IMR-90 (cell line): Measurements from ENCODE around the gene RET. TPM values are rescaled to one million over a fixed set of nuclear protein-coding genes. Genes with fewer than 3 reads are reported as not detected.

Source experiments
- ATAC-seq: fragments of 200-7000 bp; cut with Tn5 transposase; 2 replicates; pipeline ENCODE4 v1.9.1; 2020; ENCODE audit warnings: low read depth, mild to moderate bottlenecking, moderate library complexity
- BruUV-seq: library from RNA; stranded (reverse); fragments of 400-500 nt; replicated peaks from 2 replicates; lab custom pipeline; 2021; lab: Mats Ljungman, UMichigan
- CTCF ChIA-PET: fragments of 300-600 bp; formaldehyde crosslinking; extraction: SDS; loops from one replicate; lab custom pipeline; 2021; ENCODE audit warnings: antibody characterized with exemption; lab: Yijun Ruan, JAX
- POLR2A ChIA-PET: fragments of 300-600 bp; sonication (Branson Sonifier 250); formaldehyde crosslinking; loops from one replicate; lab custom pipeline; 2022; ENCODE audit warnings: antibody characterized with exemption; ENCODE audit not compliant: unreplicated experiment; lab: Charles Lee
- DNase-seq: peaks from one replicate; pipeline ENCODE4 v3.0.0; 2013
- H2AFZ ChIP-seq: replicated peaks from 2 replicates; pipeline ENCODE3; 2013; ENCODE audit warnings: low read length, mild to moderate bottlenecking; ENCODE audit not compliant: poor library complexity
- H2AK5ac ChIP-seq: 2 replicates; pipeline ENCODE4 v1.6.1; 2013; ENCODE audit warnings: low read depth, low read length, inconsistent platforms
- H2AK9ac ChIP-seq: replicated peaks from 2 replicates; pipeline ENCODE3; 2013; ENCODE audit warnings: mild to moderate bottlenecking, low read depth, low read length, moderate library complexity; ENCODE audit not compliant: poor library complexity
- H2BK120ac ChIP-seq: 2 replicates; pipeline ENCODE4 v1.6.1; 2013; ENCODE audit warnings: low read depth, low read length, inconsistent platforms
- H2BK15ac ChIP-seq: 3 replicates; pipeline ENCODE4 v1.6.1; 2013; ENCODE audit warnings: low read depth, low read length, inconsistent platforms
- H2BK20ac ChIP-seq: 2 replicates; pipeline ENCODE4 v1.6.1; 2013; ENCODE audit warnings: low read depth, mild to moderate bottlenecking, inconsistent platforms, low read length, moderate library complexity
- H2BK5ac ChIP-seq: 2 replicates; pipeline ENCODE4 v1.6.1; 2013; ENCODE audit warnings: mild to moderate bottlenecking, low read depth, low read length, inconsistent platforms; ENCODE audit not compliant: poor library complexity, severe bottlenecking
- H3K14ac ChIP-seq: replicated peaks from 2 replicates; pipeline ENCODE4 v1.6.1; 2013; ENCODE audit warnings: low read depth, low read length, inconsistent platforms
- H3K18ac ChIP-seq: 2 replicates; pipeline ENCODE4 v1.6.1; 2013; ENCODE audit warnings: low read depth, low read length, control low read depth
- H3K23ac ChIP-seq: 2 replicates; pipeline ENCODE4 v1.6.1; 2013; ENCODE audit warnings: low read depth, low read length, inconsistent platforms
- H3K27ac ChIP-seq: 2 replicates; pipeline ENCODE4 v1.5.1; 2013; ENCODE audit warnings: mild to moderate bottlenecking, control low read depth, low read length; ENCODE audit not compliant: insufficient read depth
- H3K27me3 ChIP-seq: 2 replicates; pipeline ENCODE4 v1.6.1; 2013; ENCODE audit warnings: low read length; ENCODE audit not compliant: control insufficient read depth, insufficient read depth
- H3K36me3 ChIP-seq: 2 replicates; pipeline ENCODE4 v1.6.1; 2013; ENCODE audit warnings: low read length, mixed read lengths; ENCODE audit not compliant: control insufficient read depth, insufficient read depth
- H3K4ac ChIP-seq: 2 replicates; pipeline ENCODE4 v1.6.1; 2013; ENCODE audit warnings: low read depth, low read length, inconsistent platforms
- H3K4me1 ChIP-seq: 2 replicates; pipeline ENCODE4 v1.6.1; 2013; ENCODE audit warnings: low read length, mixed read lengths; ENCODE audit not compliant: control insufficient read depth, insufficient read depth
- H3K4me2 ChIP-seq: 2 replicates; pipeline ENCODE4 v1.6.1; 2013; ENCODE audit warnings: low read depth, mild to moderate bottlenecking, control low read depth, low read length, moderate library complexity
- H3K4me3 ChIP-seq: 2 replicates; pipeline ENCODE4 v1.5.1; 2013; ENCODE audit warnings: low read depth, mild to moderate bottlenecking, control low read depth, low read length, moderate library complexity; ENCODE audit not compliant: insufficient read depth
- H3K56ac ChIP-seq: 2 replicates; pipeline ENCODE4 v1.6.1; 2013; ENCODE audit warnings: low read length, inconsistent platforms; ENCODE audit not compliant: insufficient read depth; ENCODE audit errors: extremely low read depth
- H3K79me1 ChIP-seq, 2 experiments: 2 replicates each; pipeline ENCODE4 v1.6.1; 2013; ENCODE audit warnings: low read length in 2 of 2, inconsistent platforms in 1 of 2, low read depth in 1 of 2
- H3K9ac ChIP-seq: 2 replicates; pipeline ENCODE4 v1.6.1; 2013; ENCODE audit warnings: low read depth, low read length, control low read depth
- H3K9me1 ChIP-seq: 2 replicates; pipeline ENCODE4 v1.6.1; 2013; ENCODE audit warnings: low read length, inconsistent platforms; ENCODE audit not compliant: insufficient read depth
- H3K9me3 ChIP-seq: 2 replicates; pipeline ENCODE4 v1.6.1; 2013; ENCODE audit warnings: low read length; ENCODE audit not compliant: control insufficient read depth, insufficient read depth
- H4K20me1 ChIP-seq: 2 replicates; pipeline ENCODE4 v1.6.1; 2013; ENCODE audit warnings: low read length, inconsistent platforms; ENCODE audit not compliant: insufficient read depth
- H4K5ac ChIP-seq: 2 replicates; pipeline ENCODE4 v1.6.1; 2013; ENCODE audit warnings: mild to moderate bottlenecking, low read depth, low read length, control low read depth
- H4K8ac ChIP-seq, 2 experiments: 2 replicates each; pipeline ENCODE4 v1.6.1; 2013; ENCODE audit warnings: low read depth in 2 of 2, low read length in 2 of 2, control low read depth in 1 of 2, inconsistent platforms in 1 of 2
- H4K91ac ChIP-seq: 2 replicates; pipeline ENCODE4 v1.6.1; 2013; ENCODE audit warnings: low read depth, low read length, inconsistent platforms; ENCODE audit not compliant: insufficient read depth
- CEBPB ChIP-seq: IDR thresholded peaks from 2 replicates; pipeline ENCODE4 v1.6.1; 2012; ENCODE audit warnings: low read depth, low read length, improper control_type of control experiment
- CHD1 ChIP-seq: IDR thresholded peaks from 2 replicates; pipeline ENCODE4 v1.6.1; 2012; ENCODE audit warnings: low read depth, low read length, improper control_type of control experiment
- MAZ ChIP-seq: IDR thresholded peaks from 2 replicates; pipeline ENCODE4 v1.6.1; 2012; ENCODE audit warnings: low read depth, mild to moderate bottlenecking, low read length, improper control_type of control experiment, moderate library complexity, borderline replicate concordance
- MXI1 ChIP-seq: IDR thresholded peaks from 2 replicates; pipeline ENCODE4 v1.6.1; 2012; ENCODE audit warnings: low read depth, mild to moderate bottlenecking, low read length, moderate library complexity, borderline replicate concordance
- NFE2L2 ChIP-seq: fragments of 150-350 bp; IDR thresholded peaks from 2 replicates; pipeline ENCODE4 v1.6.1; 2016; ENCODE audit warnings: low read depth, mild to moderate bottlenecking, low read length
- POLR2A ChIP-seq: IDR thresholded peaks from 2 replicates; pipeline ENCODE4 v1.6.1; 2012; ENCODE audit warnings: mild to moderate bottlenecking, low read depth, low read length
- RCOR1 ChIP-seq: IDR thresholded peaks from 2 replicates; pipeline ENCODE4 v1.6.1; 2012; ENCODE audit warnings: mild to moderate bottlenecking, low read length, improper control_type of control experiment; ENCODE audit not compliant: insufficient replicate concordance
- SMC3 ChIP-seq: fragments of 150-350 bp; IDR thresholded peaks from 2 replicates; pipeline ENCODE4 v1.6.1; 2016; ENCODE audit warnings: low read depth, mild to moderate bottlenecking, antibody characterized with exemption, low read length, moderate library complexity
- WGBS, 2 experiments: methylation state at CpG; one replicate each; pipeline versions ENCODE4 v1.1.5 to v1.1.7; 2013; ENCODE audit warnings: missing lambda C conversion rate in 2 of 2; ENCODE audit not compliant: insufficient read length in 1 of 2; ENCODE audit errors: extremely low coverage in 2 of 2; 5-methylcytosine and 5-hydroxymethylcytosine counted together
- dilution Hi-C: fragments of 300-500 bp; cut with HindIII; formaldehyde crosslinking; loops from one replicate; pipeline ENCODE4 v1.14.3; 2018; ENCODE audit warnings: low sequenced_read_pairs; ENCODE audit not compliant: unreplicated experiment
- in situ Hi-C: fragments of 300-500 bp; cut with MboI; formaldehyde crosslinking; loops from 3 replicates; pipeline ENCODE4 v1.14.3; 2019; ENCODE audit warnings: low sequenced_read_pairs, inconsistent platforms, mixed read lengths
- intact Hi-C: fragments of 100-400 bp; cut with micrococcal nuclease; formaldehyde crosslinking; loops from 2 replicates; pipeline ENCODE4 v1.10.0; 2022
- polyA plus RNA-seq, 3 experiments: library from polyadenylated mRNA; depleted of rRNA; stranded (reverse); fragments of >200 nt; gene quantifications; 2 replicates each; pipeline ENCODE4 v1.2.3, GENCODE V29; 2012; ENCODE audit warnings: low replicate concordance in 1 of 3
- total RNA-seq: library from RNA; depleted of rRNA; stranded (reverse); fragments of >200 nt; gene quantifications from 2 replicates; pipeline ENCODE4 v1.2.3, GENCODE V29; 2012
- TF ChIP-seq, protein P1 (sequence below): fragments of 150-350 bp; IDR thresholded peaks from 2 replicates; pipeline ENCODE4 v1.6.1; 2017; ENCODE audit warnings: mild to moderate bottlenecking, antibody characterized with exemption, low read length, low read depth
- TF ChIP-seq, protein P2 (sequence below): fragments of 150-350 bp; IDR thresholded peaks from 2 replicates; pipeline ENCODE4 v1.6.1; 2016; ENCODE audit warnings: low read depth, mild to moderate bottlenecking, low read length, moderate library complexity, borderline replicate concordance
- TF ChIP-seq, protein P3 (sequence below): conservative IDR thresholded peaks from 2 replicates; pipeline ENCODE4 v1.5.1; 2012; ENCODE audit warnings: mild to moderate bottlenecking, low read depth, low read length, improper control_type of control experiment

The RET gene
- total and polyA plus RNA-seq, 2 of the 4 experiments (the other 2 are of a cell fraction), result 0.10 to 0.18 TPM

GRCh38 chr10:43062402-43063160 lies 14.3 kb upstream of the RET start:
- in situ Hi-C loops, result loop anchor here (25.0 kb wide), 1 partner anchor 175 kb away; no protein-coding TSS in a partner anchor
- no peaks in the 10 kb centered on the region for H3K9me3 ChIP-seq

More at GRCh38 chr10:43062402-43063160, 14.3 kb upstream of the RET start:
- Histone ChIP-seq H4K91ac (no peak overlapping the region), H2BK120ac (no peak overlapping the region), H3K27me3 (peaks cover 13% of the 10 kb centered on the region), H4K8ac (no peak overlapping the region), H2BK15ac (no peak overlapping the region), H2BK20ac (no peak overlapping the region), H4K20me1 (no peaks in the 10 kb centered on the region), H2AK9ac (no peak overlapping the region), H3K4me1 (no peaks in the 10 kb centered on the region), H3K56ac (no peak overlapping the region), H3K4me2 (no peak overlapping the region), H3K9ac (no peak overlapping the region), H3K18ac (no peak overlapping the region), H3K23ac (no peak overlapping the region), H3K4me3 (no peak overlapping the region), H2AK5ac (no peak overlapping the region), H2AFZ (no peak overlapping the region), H3K79me1 (no peaks in the 10 kb centered on the region), H3K4ac (no peak overlapping the region), H3K9me1 (no peaks in the 10 kb centered on the region), H4K5ac (no peak overlapping the region), H3K14ac (no peak overlapping the region), H3K36me3 (no peaks in the 10 kb centered on the region), H3K27ac (no peak overlapping the region), H2BK5ac (no peak overlapping the region)
- dilution Hi-C loops, result no loop called here
- no TSS peak for BruUV-seq
- DNase-seq (no peak), ATAC-seq (no peak)
- ChIA-PET CTCF (no interaction called here), POLR2A (no interaction called here)
- intact Hi-C loops, result no loop called here
- 85% methylated on average over 9 of the region's 18 CpGs; no CpG with 5 or more reads in 1 of the 2 experiments for WGBS, 2 experiments
- TF ChIP-seq CEBPB, result no peak
- TF ChIP-seq RCOR1, result no peak
- TF ChIP-seq SMC3, result no peak
- TF ChIP-seq, protein P1, sequence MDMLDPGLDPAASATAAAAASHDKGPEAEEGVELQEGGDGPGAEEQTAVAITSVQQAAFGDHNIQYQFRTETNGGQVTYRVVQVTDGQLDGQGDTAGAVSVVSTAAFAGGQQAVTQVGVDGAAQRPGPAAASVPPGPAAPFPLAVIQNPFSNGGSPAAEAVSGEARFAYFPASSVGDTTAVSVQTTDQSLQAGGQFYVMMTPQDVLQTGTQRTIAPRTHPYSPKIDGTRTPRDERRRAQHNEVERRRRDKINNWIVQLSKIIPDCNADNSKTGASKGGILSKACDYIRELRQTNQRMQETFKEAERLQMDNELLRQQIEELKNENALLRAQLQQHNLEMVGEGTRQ, result no peak
- TF ChIP-seq, protein P2, sequence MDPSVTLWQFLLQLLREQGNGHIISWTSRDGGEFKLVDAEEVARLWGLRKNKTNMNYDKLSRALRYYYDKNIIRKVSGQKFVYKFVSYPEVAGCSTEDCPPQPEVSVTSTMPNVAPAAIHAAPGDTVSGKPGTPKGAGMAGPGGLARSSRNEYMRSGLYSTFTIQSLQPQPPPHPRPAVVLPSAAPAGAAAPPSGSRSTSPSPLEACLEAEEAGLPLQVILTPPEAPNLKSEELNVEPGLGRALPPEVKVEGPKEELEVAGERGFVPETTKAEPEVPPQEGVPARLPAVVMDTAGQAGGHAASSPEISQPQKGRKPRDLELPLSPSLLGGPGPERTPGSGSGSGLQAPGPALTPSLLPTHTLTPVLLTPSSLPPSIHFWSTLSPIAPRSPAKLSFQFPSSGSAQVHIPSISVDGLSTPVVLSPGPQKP, result no peak
- no peak for TF ChIP-seq POLR2A
- TF ChIP-seq CHD1, result no peak
- no peak for TF ChIP-seq MXI1
- TF ChIP-seq, protein P3, sequence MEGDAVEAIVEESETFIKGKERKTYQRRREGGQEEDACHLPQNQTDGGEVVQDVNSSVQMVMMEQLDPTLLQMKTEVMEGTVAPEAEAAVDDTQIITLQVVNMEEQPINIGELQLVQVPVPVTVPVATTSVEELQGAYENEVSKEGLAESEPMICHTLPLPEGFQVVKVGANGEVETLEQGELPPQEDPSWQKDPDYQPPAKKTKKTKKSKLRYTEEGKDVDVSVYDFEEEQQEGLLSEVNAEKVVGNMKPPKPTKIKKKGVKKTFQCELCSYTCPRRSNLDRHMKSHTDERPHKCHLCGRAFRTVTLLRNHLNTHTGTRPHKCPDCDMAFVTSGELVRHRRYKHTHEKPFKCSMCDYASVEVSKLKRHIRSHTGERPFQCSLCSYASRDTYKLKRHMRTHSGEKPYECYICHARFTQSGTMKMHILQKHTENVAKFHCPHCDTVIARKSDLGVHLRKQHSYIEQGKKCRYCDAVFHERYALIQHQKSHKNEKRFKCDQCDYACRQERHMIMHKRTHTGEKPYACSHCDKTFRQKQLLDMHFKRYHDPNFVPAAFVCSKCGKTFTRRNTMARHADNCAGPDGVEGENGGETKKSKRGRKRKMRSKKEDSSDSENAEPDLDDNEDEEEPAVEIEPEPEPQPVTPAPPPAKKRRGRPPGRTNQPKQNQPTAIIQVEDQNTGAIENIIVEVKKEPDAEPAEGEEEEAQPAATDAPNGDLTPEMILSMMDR, result no peak
- TF ChIP-seq NFE2L2, result no peak
- TF ChIP-seq MAZ, result no peak
